HepG2 (cell line): ENCODE measurements around the gene ARF5. TPM values are rescaled to one million over a fixed set of nuclear protein-coding genes. Genes with fewer than 3 reads are reported as not detected.

Experiments used
- EED ChIP-seq: sonication (generic); formaldehyde crosslinking; IDR thresholded peaks from 2 replicates; pipeline ENCODE4 v1.5.0; 2020; ENCODE audit warnings: mild to moderate bottlenecking, missing genetic modification reagents
- ELF3 ChIP-seq: IDR thresholded peaks from 2 replicates; pipeline ENCODE4 v1.6.1; 2016; ENCODE audit warnings: missing genetic modification reagents, missing compliant biosample characterization
- EP300 ChIP-seq, 3 experiments: sonication (generic) in 1 of 3; formaldehyde crosslinking in 1 of 3; IDR thresholded peaks; 2 replicates each; pipeline versions ENCODE4 v1.5.1 to v1.6.1; 2011 to 2020; ENCODE audit warnings: low read depth in 2 of 3, low read length in 2 of 3, borderline replicate concordance in 1 of 3, improper control_type of control experiment in 1 of 3, mild to moderate bottlenecking in 1 of 3, missing genetic modification reagents in 1 of 3, moderate library complexity in 1 of 3
- NFIC ChIP-seq: IDR thresholded peaks from 2 replicates; pipeline ENCODE4 v1.6.1; 2012; ENCODE audit warnings: mild to moderate bottlenecking, low read length, inconsistent platforms
- RFXAP ChIP-seq: sonication (generic); formaldehyde crosslinking; IDR thresholded peaks from 2 replicates; pipeline ENCODE4 v1.4.0; 2020; ENCODE audit warnings: missing genetic modification reagents, borderline replicate concordance
- SNAI1 ChIP-seq: sonication (generic); formaldehyde crosslinking; IDR thresholded peaks from 2 replicates; pipeline ENCODE4 v1.5.0; 2020; ENCODE audit warnings: mild to moderate bottlenecking, missing genetic modification reagents, borderline replicate concordance
- SNRNP70 ChIP-seq: fragments of 200-400 bp; formaldehyde crosslinking; IDR thresholded peaks from 2 replicates; pipeline ENCODE4 v1.6.1; 2017; ENCODE audit warnings: mild to moderate bottlenecking, low read depth, low read length, moderate library complexity
- SPEN ChIP-seq: sonication (generic); formaldehyde crosslinking; IDR thresholded peaks from 2 replicates; pipeline ENCODE4 v1.5.1; 2020; ENCODE audit warnings: low read depth, mild to moderate bottlenecking, missing genetic modification reagents
- TCF7L2 ChIP-seq: IDR thresholded peaks from 2 replicates; pipeline ENCODE4 v1.6.1; 2011; ENCODE audit warnings: mild to moderate bottlenecking, low read depth, low read length, moderate library complexity
- ZFAT ChIP-seq: sonication (generic); formaldehyde crosslinking; conservative IDR thresholded peaks from 2 replicates; pipeline ENCODE4 v1.8.1; 2023; ENCODE audit warnings: missing genetic modification reagents, inconsistent platforms
- ZNF253 ChIP-seq: sonication (generic); formaldehyde crosslinking; IDR thresholded peaks from 2 replicates; pipeline ENCODE4 v1.8.0; 2022; ENCODE audit warnings: mild to moderate bottlenecking, missing genetic modification reagents, borderline replicate concordance
- ZNF468 ChIP-seq: sonication (generic); formaldehyde crosslinking; IDR thresholded peaks from 2 replicates; pipeline ENCODE4 v1.8.0; 2022; ENCODE audit warnings: mild to moderate bottlenecking, moderate library complexity, missing genetic modification reagents
- ZNF552 ChIP-seq: sonication (generic); formaldehyde crosslinking; IDR thresholded peaks from 2 replicates; pipeline ENCODE4 v1.9.0; 2022; ENCODE audit warnings: missing genetic modification reagents, mild to moderate bottlenecking, borderline replicate concordance
- ZNF777 ChIP-seq: sonication (generic); formaldehyde crosslinking; IDR thresholded peaks from 2 replicates; pipeline ENCODE4 v1.4.0; 2020; ENCODE audit warnings: missing genetic modification reagents
- polyA plus RNA-seq, 8 experiments: library from polyadenylated mRNA; depleted of rRNA in 3 of 8; stranded (reverse) in 7 of 8; unstranded in 1 of 8; fragments of >200 nt; fragmentation: Illumina TruSeq in 4 of 8; extraction: Trizol in 4 of 8; gene quantifications; 2 replicates each; pipeline versions ENCODE4 v1.2.1 to v1.2.3, GENCODE V29; 2011 to 2016; ENCODE audit warnings: low read depth in 4 of 8, missing spikeins in 1 of 8, mixed read lengths in 1 of 8; ENCODE audit not compliant: insufficient read depth in 1 of 8
- total RNA-seq, 5 experiments: library from RNA; depleted of rRNA; stranded (reverse); fragments of >200 nt; fragmentation: Illumina TruSeq; extraction: Trizol; gene quantifications; 2 replicates each; pipeline ENCODE4 v1.2.3, GENCODE V29; 2016; ENCODE audit warnings: low read depth in 1 of 5
- TF ChIP-seq, protein P1 (sequence below): sonication (generic); formaldehyde crosslinking; IDR thresholded peaks from 2 replicates; pipeline ENCODE4 v1.4.0; 2020; ENCODE audit warnings: mild to moderate bottlenecking, missing genetic modification reagents
- TF ChIP-seq, protein P2 (sequence below): fragments of 450-650 bp; IDR thresholded peaks from 2 replicates; pipeline ENCODE4 v1.6.1; 2016
- TF ChIP-seq, protein P3 (sequence below): sonication (generic); formaldehyde crosslinking; conservative IDR thresholded peaks from 2 replicates; pipeline ENCODE4 v1.4.0; 2020; ENCODE audit warnings: missing genetic modification reagents
- TF ChIP-seq, protein P4 (sequence below): sonication (generic); formaldehyde crosslinking; conservative IDR thresholded peaks from 2 replicates; pipeline ENCODE4 v1.8.0; 2022; ENCODE audit warnings: low read depth, missing genetic modification reagents
- TF ChIP-seq, protein P5 (sequence below), 2 experiments: sonication (generic) in 1 of 2; formaldehyde crosslinking in 1 of 2; IDR thresholded peaks; 2 replicates each; pipeline versions ENCODE4 v1.4.0 to v1.6.1; 2018 to 2020; ENCODE audit warnings: missing genetic modification reagents in 2 of 2, borderline replicate concordance in 1 of 2, low read depth in 1 of 2, mild to moderate bottlenecking in 1 of 2, missing biosample characterization in 1 of 2

The ARF5 gene
- total and polyA plus RNA-seq, 2 of the 13 experiments (the other 11 are each of a cell fraction or from before 2014, with no cell fraction given) = 109 to 135 TPM

DNA sequence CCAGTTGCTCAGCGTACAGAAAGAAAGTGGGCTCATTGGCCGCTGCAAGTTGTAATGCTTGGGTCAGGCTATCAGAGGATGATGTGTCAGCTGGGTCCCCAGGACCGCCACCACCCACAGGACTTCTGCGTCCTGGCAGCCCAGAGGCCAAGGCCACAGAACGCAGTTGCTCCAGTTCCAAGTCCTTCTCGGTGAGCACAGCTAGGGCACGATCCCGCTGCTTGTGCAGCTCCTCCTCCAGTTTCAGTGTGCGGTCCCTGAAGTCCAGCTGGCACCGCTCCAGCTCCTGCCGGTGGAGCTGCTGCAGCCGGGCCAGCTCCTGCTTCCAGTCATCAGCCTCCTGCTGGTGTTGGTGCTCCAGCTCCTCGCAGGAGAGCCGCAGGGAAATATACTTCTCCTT is 5.8 kb upstream of the ARF5 start (continued):
- TF ChIP-seq ZNF552 (CRISPR knock-in tag) = no peak
- TF ChIP-seq, protein P1, sequence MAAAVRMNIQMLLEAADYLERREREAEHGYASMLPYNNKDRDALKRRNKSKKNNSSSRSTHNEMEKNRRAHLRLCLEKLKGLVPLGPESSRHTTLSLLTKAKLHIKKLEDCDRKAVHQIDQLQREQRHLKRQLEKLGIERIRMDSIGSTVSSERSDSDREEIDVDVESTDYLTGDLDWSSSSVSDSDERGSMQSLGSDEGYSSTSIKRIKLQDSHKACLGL (CRISPR knock-in tag) = no peak
- TF ChIP-seq, protein P2, sequence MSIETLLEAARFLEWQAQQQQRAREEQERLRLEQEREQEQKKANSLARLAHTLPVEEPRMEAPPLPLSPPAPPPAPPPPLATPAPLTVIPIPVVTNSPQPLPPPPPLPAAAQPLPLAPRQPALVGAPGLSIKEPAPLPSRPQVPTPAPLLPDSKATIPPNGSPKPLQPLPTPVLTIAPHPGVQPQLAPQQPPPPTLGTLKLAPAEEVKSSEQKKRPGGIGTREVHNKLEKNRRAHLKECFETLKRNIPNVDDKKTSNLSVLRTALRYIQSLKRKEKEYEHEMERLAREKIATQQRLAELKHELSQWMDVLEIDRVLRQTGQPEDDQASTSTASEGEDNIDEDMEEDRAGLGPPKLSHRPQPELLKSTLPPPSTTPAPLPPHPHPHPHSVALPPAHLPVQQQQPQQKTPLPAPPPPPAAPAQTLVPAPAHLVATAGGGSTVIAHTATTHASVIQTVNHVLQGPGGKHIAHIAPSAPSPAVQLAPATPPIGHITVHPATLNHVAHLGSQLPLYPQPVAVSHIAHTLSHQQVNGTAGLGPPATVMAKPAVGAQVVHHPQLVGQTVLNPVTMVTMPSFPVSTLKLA = no peak
- TF ChIP-seq, protein P3, sequence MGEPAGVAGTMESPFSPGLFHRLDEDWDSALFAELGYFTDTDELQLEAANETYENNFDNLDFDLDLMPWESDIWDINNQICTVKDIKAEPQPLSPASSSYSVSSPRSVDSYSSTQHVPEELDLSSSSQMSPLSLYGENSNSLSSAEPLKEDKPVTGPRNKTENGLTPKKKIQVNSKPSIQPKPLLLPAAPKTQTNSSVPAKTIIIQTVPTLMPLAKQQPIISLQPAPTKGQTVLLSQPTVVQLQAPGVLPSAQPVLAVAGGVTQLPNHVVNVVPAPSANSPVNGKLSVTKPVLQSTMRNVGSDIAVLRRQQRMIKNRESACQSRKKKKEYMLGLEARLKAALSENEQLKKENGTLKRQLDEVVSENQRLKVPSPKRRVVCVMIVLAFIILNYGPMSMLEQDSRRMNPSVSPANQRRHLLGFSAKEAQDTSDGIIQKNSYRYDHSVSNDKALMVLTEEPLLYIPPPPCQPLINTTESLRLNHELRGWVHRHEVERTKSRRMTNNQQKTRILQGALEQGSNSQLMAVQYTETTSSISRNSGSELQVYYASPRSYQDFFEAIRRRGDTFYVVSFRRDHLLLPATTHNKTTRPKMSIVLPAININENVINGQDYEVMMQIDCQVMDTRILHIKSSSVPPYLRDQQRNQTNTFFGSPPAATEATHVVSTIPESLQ (CRISPR knock-in tag) = no peak
- no peak for TF ChIP-seq SNAI1
- TF ChIP-seq ZFAT (CRISPR knock-in tag) = no peak
- peak; percentile 34; the same call in 1 of the 2 replicates for TF ChIP-seq RFXAP (CRISPR knock-in tag)
- peak in 1 of 2 experiments; percentile 4; a peak in 1 of 4 replicates for TF ChIP-seq EP300 (IDR thresholded peaks at IDR 0.05; ENCODE audit: low read depth in 2 of 2, low read length in 2 of 2)
- TF ChIP-seq EP300 (CRISPR knock-in tag; IDR thresholded peaks at IDR 0.05; ENCODE audit: borderline replicate concordance) = no peak
- TF ChIP-seq SPEN (CRISPR knock-in tag) = 0 out of 2 replicates have a peak, but pooled peaks have one; percentile 51
- TF ChIP-seq EED (CRISPR knock-in tag) = no peak
- TF ChIP-seq SNRNP70 = no peak
- TF ChIP-seq, protein P4, sequence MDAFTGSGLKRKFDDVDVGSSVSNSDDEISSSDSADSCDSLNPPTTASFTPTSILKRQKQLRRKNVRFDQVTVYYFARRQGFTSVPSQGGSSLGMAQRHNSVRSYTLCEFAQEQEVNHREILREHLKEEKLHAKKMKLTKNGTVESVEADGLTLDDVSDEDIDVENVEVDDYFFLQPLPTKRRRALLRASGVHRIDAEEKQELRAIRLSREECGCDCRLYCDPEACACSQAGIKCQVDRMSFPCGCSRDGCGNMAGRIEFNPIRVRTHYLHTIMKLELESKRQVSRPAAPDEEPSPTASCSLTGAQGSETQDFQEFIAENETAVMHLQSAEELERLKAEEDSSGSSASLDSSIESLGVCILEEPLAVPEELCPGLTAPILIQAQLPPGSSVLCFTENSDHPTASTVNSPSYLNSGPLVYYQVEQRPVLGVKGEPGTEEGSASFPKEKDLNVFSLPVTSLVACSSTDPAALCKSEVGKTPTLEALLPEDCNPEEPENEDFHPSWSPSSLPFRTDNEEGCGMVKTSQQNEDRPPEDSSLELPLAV (CRISPR knock-in tag) = no peak
- TF ChIP-seq ELF3 (CRISPR knock-in tag) = no peak
- TF ChIP-seq ZNF468 (CRISPR knock-in tag) = no peak
- no peak for TF ChIP-seq NFIC
- TF ChIP-seq, protein P5, sequence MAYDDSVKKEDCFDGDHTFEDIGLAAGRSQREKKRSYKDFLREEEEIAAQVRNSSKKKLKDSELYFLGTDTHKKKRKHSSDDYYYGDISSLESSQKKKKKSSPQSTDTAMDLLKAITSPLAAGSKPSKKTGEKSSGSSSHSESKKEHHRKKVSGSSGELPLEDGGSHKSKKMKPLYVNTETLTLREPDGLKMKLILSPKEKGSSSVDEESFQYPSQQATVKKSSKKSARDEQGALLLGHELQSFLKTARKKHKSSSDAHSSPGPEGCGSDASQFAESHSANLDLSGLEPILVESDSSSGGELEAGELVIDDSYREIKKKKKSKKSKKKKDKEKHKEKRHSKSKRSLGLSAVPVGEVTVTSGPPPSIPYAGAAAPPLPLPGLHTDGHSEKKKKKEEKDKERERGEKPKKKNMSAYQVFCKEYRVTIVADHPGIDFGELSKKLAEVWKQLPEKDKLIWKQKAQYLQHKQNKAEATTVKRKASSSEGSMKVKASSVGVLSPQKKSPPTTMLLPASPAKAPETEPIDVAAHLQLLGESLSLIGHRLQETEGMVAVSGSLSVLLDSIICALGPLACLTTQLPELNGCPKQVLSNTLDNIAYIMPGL (CRISPR knock-in tag; IDR thresholded peaks at IDR 0.05; ENCODE audit: borderline replicate concordance in 1 of 2, low read depth in 1 of 2) = no peak
- TF ChIP-seq ZNF253 (CRISPR knock-in tag) = no peak
- TF ChIP-seq ZNF777 (CRISPR knock-in tag) = no peak
- TF ChIP-seq TCF7L2 = no peak
